ENCODE measurements around the gene CTTNBP2. TPM values are rescaled to one million over a fixed set of nuclear protein-coding genes. Genes with fewer than 3 reads are reported as not detected.

CTTNBP2 gene
- total and polyA plus RNA-seq, 2 experiments from 2014 or later, result 7.9 to 14.5 TPM

DNA sequence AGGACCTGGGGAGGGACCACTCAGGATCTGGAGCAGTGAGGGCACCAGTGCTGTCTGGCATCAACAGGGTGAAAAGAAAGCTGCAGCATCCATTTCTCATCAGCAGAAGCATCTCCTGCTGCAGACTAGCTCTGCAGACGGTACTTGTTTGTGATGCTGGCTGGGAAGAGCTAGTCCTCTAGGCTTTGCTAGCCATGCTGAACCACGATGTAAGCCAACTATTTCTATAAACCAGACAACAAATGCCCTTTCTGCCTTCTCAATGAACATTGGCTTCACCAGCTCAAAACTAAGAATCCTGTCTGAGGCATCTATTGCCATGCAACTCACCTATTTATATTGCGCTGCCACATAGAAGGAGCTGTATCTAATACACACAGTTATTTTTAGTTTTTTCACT is 65.6 kb downstream of the CTTNBP2 start:
- TF ChIP-seq EZH2phosphoT487 (IDR thresholded peaks at IDR 0.05; ENCODE audit: low read depth, severe bottlenecking, unreplicated experiment) (no peak), EZH2 (IDR thresholded peaks at IDR 0.05; ENCODE audit: borderline replicate concordance) (no peak)
- TF ChIP-seq, protein P1, sequence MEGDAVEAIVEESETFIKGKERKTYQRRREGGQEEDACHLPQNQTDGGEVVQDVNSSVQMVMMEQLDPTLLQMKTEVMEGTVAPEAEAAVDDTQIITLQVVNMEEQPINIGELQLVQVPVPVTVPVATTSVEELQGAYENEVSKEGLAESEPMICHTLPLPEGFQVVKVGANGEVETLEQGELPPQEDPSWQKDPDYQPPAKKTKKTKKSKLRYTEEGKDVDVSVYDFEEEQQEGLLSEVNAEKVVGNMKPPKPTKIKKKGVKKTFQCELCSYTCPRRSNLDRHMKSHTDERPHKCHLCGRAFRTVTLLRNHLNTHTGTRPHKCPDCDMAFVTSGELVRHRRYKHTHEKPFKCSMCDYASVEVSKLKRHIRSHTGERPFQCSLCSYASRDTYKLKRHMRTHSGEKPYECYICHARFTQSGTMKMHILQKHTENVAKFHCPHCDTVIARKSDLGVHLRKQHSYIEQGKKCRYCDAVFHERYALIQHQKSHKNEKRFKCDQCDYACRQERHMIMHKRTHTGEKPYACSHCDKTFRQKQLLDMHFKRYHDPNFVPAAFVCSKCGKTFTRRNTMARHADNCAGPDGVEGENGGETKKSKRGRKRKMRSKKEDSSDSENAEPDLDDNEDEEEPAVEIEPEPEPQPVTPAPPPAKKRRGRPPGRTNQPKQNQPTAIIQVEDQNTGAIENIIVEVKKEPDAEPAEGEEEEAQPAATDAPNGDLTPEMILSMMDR (IDR thresholded peaks at IDR 0.05; ENCODE audit: poor library complexity), result no peak
- DNase-seq (ENCODE audit: low spot score), result no peak
- peaks cover 11% of the 10 kb centered on the region for H3K4me1 ChIP-seq (ENCODE audit: insufficient read depth)
- no peaks in the 10 kb centered on the region for H3K36me3 ChIP-seq (replicated peaks; ENCODE audit: insufficient read depth, low read depth)
- no peaks in the 10 kb centered on the region for H3K79me2 ChIP-seq
- no peaks in the 10 kb centered on the region for H3K9me2 ChIP-seq (replicated peaks; ENCODE audit: insufficient read depth)
- 88% methylated on average over 3 of the region's 3 CpGs for WGBS (ENCODE audit: low lambda C conversion rate, missing lambda C conversion rate)
- H4K20me1 ChIP-seq (ENCODE audit: insufficient read depth, poor library complexity, severe bottlenecking), result no peaks in the 10 kb centered on the region
- no peak overlapping the region for H3K27ac ChIP-seq
- no peak overlapping the region for H2AFZ ChIP-seq
- H3K27me3 ChIP-seq, result no peaks in the 10 kb centered on the region
- no peak overlapping the region for H3K4me2 ChIP-seq
- no peaks in the 10 kb centered on the region for H3K9me3 ChIP-seq (ENCODE audit: low read depth)
- no peak overlapping the region for H3K4me3 ChIP-seq

DNA sequence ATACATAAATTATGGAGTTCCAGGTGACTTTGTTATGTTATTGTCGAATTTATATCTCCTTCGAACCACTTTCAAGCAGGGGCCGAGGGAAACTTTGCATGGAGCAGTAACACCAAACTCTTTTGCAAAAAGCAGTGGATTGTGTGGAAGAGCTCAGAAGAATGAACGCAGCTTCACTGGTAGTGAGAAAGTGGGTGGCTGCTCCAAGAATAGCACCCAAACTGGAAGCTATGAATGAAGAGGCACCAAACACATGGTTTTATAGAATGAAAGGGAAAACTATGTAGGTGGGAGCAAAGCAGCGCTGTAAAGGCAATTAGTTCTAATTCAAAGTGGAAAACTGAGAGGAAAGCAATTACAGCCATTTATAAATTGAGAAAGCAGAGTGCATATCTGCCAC is 67.2 kb downstream of the CTTNBP2 start:
- Histone ChIP-seq H4K20me1 (ENCODE audit: insufficient read depth, poor library complexity, severe bottlenecking) (no peaks in the 10 kb centered on the region), H3K9me2 (replicated peaks; ENCODE audit: insufficient read depth) (no peaks in the 10 kb centered on the region), H3K36me3 (replicated peaks; ENCODE audit: insufficient read depth, low read depth) (no peaks in the 10 kb centered on the region), H3K79me2 (no peaks in the 10 kb centered on the region), H3K4me2 (no peak overlapping the region), H3K27ac (no peak overlapping the region), H3K4me3 (no peak overlapping the region), H2AFZ (no peak overlapping the region), H3K27me3 (no peaks in the 10 kb centered on the region), H3K4me1 (ENCODE audit: insufficient read depth) (peaks cover 11% of the 10 kb centered on the region), H3K9me3 (ENCODE audit: low read depth) (no peaks in the 10 kb centered on the region)
- DNase-seq (ENCODE audit: low spot score), result no peak
- 82% methylated on average over 5 of the region's 5 CpGs for WGBS (ENCODE audit: low lambda C conversion rate, missing lambda C conversion rate)
- no peak for TF ChIP-seq EZH2phosphoT487 (IDR thresholded peaks at IDR 0.05; ENCODE audit: low read depth, severe bottlenecking, unreplicated experiment)
- TF ChIP-seq, protein P1 (IDR thresholded peaks at IDR 0.05; ENCODE audit: poor library complexity), result no peak
- no peak for TF ChIP-seq EZH2 (IDR thresholded peaks at IDR 0.05; ENCODE audit: borderline replicate concordance)

DNA sequence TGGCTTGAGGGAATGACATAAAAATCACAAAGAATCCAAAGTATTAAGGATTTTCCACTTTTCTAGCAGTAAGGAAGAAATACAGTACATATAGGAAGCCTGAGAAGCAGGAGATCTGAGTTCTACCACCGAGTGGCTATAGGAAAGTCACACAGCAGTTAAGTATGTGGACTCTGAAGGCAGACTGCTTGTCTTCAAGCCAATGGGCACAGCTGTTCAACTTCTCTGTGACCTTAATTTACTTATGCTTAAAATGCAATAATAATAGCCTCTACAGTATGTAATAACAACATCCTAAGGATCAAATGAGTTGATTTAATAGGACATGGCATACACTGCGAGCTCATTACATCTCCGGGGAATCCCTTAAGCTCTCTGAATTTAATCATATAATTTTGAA is 68.0 kb downstream of the CTTNBP2 start:
- Histone ChIP-seq H3K9me2 (replicated peaks; ENCODE audit: insufficient read depth) (no peaks in the 10 kb centered on the region), H4K20me1 (ENCODE audit: insufficient read depth, poor library complexity, severe bottlenecking) (no peaks in the 10 kb centered on the region), H3K79me2 (no peaks in the 10 kb centered on the region), H3K4me3 (no peak overlapping the region), H3K27ac (no peak overlapping the region), H3K4me2 (no peak overlapping the region), H3K9me3 (ENCODE audit: low read depth) (no peaks in the 10 kb centered on the region), H3K4me1 (ENCODE audit: insufficient read depth) (peaks cover 10% of the 10 kb centered on the region), H3K27me3 (no peaks in the 10 kb centered on the region), H3K36me3 (replicated peaks; ENCODE audit: insufficient read depth, low read depth) (no peaks in the 10 kb centered on the region), H2AFZ (no peak overlapping the region)
- TF ChIP-seq EZH2phosphoT487 (IDR thresholded peaks at IDR 0.05; ENCODE audit: low read depth, severe bottlenecking, unreplicated experiment) (no peak), EZH2 (IDR thresholded peaks at IDR 0.05; ENCODE audit: borderline replicate concordance) (no peak)
- TF ChIP-seq, protein P1 (IDR thresholded peaks at IDR 0.05; ENCODE audit: poor library complexity), result no peak
- DNase-seq (ENCODE audit: low spot score), result no peak
- 85% methylated on average over 3 of the region's 3 CpGs for WGBS (ENCODE audit: low lambda C conversion rate, missing lambda C conversion rate)

DNA sequence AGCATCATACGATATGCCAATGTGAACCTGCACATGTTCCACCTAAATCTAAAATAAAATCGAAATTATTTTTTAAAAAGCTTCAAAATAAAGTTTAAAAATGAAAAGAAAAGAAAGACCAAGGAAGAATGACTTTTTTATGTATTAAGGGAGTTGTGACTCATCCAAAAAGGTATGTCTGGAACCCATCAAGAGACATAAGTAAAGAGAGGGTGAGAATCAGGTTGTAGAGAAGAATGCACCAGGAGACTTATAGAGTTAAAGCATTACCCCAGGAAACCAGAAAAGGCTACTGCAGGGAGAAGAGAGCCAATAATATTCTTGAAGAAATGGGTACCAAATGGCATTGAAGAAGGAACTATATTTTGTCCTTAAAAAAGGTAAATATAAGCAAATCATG is 69.8 kb downstream of the CTTNBP2 start:
- H3K79me2 ChIP-seq, result no peaks in the 10 kb centered on the region
- H2AFZ ChIP-seq, result no peak overlapping the region
- no peaks in the 10 kb centered on the region for H3K9me2 ChIP-seq (replicated peaks; ENCODE audit: insufficient read depth)
- H4K20me1 ChIP-seq (ENCODE audit: insufficient read depth, poor library complexity, severe bottlenecking), result no peaks in the 10 kb centered on the region
- TF ChIP-seq, protein P1 (IDR thresholded peaks at IDR 0.05; ENCODE audit: poor library complexity), result no peak
- TF ChIP-seq EZH2phosphoT487 (IDR thresholded peaks at IDR 0.05; ENCODE audit: low read depth, severe bottlenecking, unreplicated experiment) (no peak), EZH2 (IDR thresholded peaks at IDR 0.05; ENCODE audit: borderline replicate concordance) (no peak)
- H3K27ac ChIP-seq, result no peak overlapping the region
- no peaks in the 10 kb centered on the region for H3K9me3 ChIP-seq (ENCODE audit: low read depth)
- H3K4me1 ChIP-seq (ENCODE audit: insufficient read depth), result no peaks in the 10 kb centered on the region
- 96% methylated on average over 2 of the region's 2 CpGs for WGBS (ENCODE audit: low lambda C conversion rate, missing lambda C conversion rate)
- no peak for DNase-seq (ENCODE audit: low spot score)
- H3K4me3 ChIP-seq, result no peak overlapping the region
- no peaks in the 10 kb centered on the region for H3K27me3 ChIP-seq
- H3K36me3 ChIP-seq (replicated peaks; ENCODE audit: insufficient read depth, low read depth), result no peaks in the 10 kb centered on the region
- no peak overlapping the region for H3K4me2 ChIP-seq
